K562 (cell line): ENCODE measurements around the gene TAF1A. TPM values are rescaled to one million over a fixed set of nuclear protein-coding genes. Genes with fewer than 3 reads are reported as not detected.

Experiments
- CEBPG ChIP-seq, 3 experiments: fragments of 200-800 bp in 1 of 3; sonication (Bioruptor generic) in 1 of 3; sonication (generic) in 1 of 3; formaldehyde crosslinking in 1 of 3; IDR thresholded peaks in 2 of 3; conservative IDR thresholded peaks in 1 of 3; 2 replicates each; pipeline versions ENCODE4 v1.6.1 to v1.8.0; 2016 to 2022; ENCODE audit warnings: missing compliant biosample characterization in 2 of 3, missing genetic modification characterization in 2 of 3, mild to moderate bottlenecking in 1 of 3, missing genetic modification reagents in 1 of 3
- NFIC ChIP-seq: fragments of 450-650 bp; IDR thresholded peaks from 2 replicates; pipeline ENCODE4 v1.6.1; 2017; ENCODE audit warnings: mild to moderate bottlenecking, inconsistent platforms
- NR2C2 ChIP-seq, 2 experiments: fragments of 200-800 bp in 1 of 2; sonication (Bioruptor generic) in 1 of 2; sonication (generic) in 1 of 2; formaldehyde crosslinking in 1 of 2; IDR thresholded peaks; 2 replicates each; pipeline versions ENCODE4 v1.6.1 to v1.8.0; 2016 to 2022; ENCODE audit warnings: mild to moderate bottlenecking in 1 of 2, missing compliant biosample characterization in 1 of 2, missing genetic modification characterization in 1 of 2, missing genetic modification reagents in 1 of 2
- PHF8 ChIP-seq: fragments of 200-600 bp; sonication (generic); IDR thresholded peaks from 2 replicates; pipeline ENCODE4 v1.6.1; 2012; ENCODE audit warnings: mixed run types, mild to moderate bottlenecking, inconsistent platforms, low read length, moderate library complexity, borderline replicate concordance
- RAD51 ChIP-seq: fragments of 450-650 bp; IDR thresholded peaks from 2 replicates; pipeline ENCODE4 v1.7.1; 2016; ENCODE audit warnings: low read depth, mild to moderate bottlenecking, borderline replicate concordance
- ZFP91 ChIP-seq: sonication (generic); formaldehyde crosslinking; IDR thresholded peaks from 2 replicates; pipeline ENCODE4 v1.8.0; 2022; ENCODE audit warnings: mild to moderate bottlenecking, missing genetic modification reagents
- ZNF316 ChIP-seq: fragments of 450-650 bp; IDR thresholded peaks from 2 replicates; pipeline ENCODE4 v1.6.1; 2016
- polyA plus RNA-seq, 8 experiments: library from polyadenylated mRNA; depleted of rRNA in 4 of 8; stranded (reverse) in 5 of 8; unstranded in 3 of 8; fragments of >200 nt; fragmentation: Nextera tagmentation in 2 of 8; fragmentation: Illumina TruSeq in 1 of 8; extraction: Ambion mirVana in 2 of 8; extraction: Trizol in 1 of 8; gene quantifications; 2 replicates each; pipeline versions ENCODE4 v1.2.1 to v1.2.3, GENCODE V29; 2011 to 2014; ENCODE audit warnings: inconsistent platforms in 1 of 8, missing spikeins in 1 of 8
- total RNA-seq, 7 experiments: library from RNA; depleted of rRNA in 6 of 7; stranded (reverse); fragments of >200 nt in 6 of 7; fragmentation: Illumina TruSeq in 2 of 7; extraction: Trizol in 2 of 7; gene quantifications; 2 replicates each; pipeline versions ENCODE4 v1.2.1 to v1.2.3, GENCODE V29; 2011 to 2021; ENCODE audit warnings: low replicate concordance in 1 of 7
- TF ChIP-seq, protein P1 (sequence below), 2 experiments: fragments of 450-650 bp; formaldehyde crosslinking in 1 of 2; IDR thresholded peaks; 2 replicates each; pipeline versions ENCODE4 v1.4.0 to v1.6.1; 2014 to 2020; ENCODE audit warnings: mild to moderate bottlenecking in 2 of 2, borderline replicate concordance in 1 of 2, low read depth in 1 of 2
- TF ChIP-seq, protein P2 (sequence below), 2 experiments: fragments of 450-650 bp; conservative IDR thresholded peaks; 2 replicates each; pipeline ENCODE4 v1.6.1; 2017; ENCODE audit warnings: mild to moderate bottlenecking in 2 of 2, moderate library complexity in 2 of 2

Gene TAF1A
- total and polyA plus RNA-seq, 9 of the 15 experiments (the other 6 are each of a cell fraction or from before 2014, with no cell fraction given): 17.8 to 36.8 (median 25.3) TPM

DNA sequence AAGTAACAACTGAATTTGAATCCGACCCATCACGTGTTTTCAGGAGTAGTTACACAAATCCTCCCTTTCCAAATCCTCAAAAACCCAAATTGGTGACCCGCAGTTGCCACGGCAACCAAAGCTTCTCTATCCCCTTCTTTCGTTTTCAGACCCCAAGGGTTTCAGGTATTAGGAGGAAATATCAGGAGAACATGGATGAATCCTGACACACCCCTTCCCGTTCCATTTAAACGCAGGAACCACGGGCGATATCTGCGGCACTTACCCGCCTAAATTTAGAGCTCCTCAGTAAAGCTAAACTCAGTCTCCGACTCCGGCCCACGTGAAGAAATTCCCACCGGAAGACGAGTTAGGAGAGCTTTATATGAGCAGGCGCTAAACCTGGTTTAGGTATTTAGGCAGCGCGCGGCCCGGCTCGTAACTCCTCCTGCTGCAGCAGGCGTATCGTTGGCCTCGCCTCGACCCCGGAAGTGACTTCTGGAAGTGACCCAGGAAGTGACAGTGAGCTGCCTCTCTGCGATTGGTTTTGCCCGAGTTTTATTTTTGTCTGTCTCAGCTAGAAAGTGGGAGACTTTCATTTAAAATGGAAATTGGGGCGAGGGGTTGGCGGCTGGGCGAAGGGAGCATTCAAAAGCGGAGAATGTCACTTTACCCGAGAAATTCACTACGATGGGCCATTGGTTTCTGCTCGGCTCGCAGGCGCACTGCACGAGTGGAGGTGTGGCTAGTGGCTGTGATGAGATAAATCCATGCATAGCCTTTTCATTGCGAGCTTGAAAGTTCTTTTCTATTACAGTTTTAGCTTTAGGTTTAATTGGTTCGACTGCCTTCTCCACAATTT, at the start of gene TAF1A (continued):
- TF ChIP-seq, protein P1, sequence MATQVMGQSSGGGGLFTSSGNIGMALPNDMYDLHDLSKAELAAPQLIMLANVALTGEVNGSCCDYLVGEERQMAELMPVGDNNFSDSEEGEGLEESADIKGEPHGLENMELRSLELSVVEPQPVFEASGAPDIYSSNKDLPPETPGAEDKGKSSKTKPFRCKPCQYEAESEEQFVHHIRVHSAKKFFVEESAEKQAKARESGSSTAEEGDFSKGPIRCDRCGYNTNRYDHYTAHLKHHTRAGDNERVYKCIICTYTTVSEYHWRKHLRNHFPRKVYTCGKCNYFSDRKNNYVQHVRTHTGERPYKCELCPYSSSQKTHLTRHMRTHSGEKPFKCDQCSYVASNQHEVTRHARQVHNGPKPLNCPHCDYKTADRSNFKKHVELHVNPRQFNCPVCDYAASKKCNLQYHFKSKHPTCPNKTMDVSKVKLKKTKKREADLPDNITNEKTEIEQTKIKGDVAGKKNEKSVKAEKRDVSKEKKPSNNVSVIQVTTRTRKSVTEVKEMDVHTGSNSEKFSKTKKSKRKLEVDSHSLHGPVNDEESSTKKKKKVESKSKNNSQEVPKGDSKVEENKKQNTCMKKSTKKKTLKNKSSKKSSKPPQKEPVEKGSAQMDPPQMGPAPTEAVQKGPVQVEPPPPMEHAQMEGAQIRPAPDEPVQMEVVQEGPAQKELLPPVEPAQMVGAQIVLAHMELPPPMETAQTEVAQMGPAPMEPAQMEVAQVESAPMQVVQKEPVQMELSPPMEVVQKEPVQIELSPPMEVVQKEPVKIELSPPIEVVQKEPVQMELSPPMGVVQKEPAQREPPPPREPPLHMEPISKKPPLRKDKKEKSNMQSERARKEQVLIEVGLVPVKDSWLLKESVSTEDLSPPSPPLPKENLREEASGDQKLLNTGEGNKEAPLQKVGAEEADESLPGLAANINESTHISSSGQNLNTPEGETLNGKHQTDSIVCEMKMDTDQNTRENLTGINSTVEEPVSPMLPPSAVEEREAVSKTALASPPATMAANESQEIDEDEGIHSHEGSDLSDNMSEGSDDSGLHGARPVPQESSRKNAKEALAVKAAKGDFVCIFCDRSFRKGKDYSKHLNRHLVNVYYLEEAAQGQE (IDR thresholded peaks at IDR 0.05; ENCODE audit: borderline replicate concordance): peak; percentile 24; the same call in 1 of the 2 replicates
- TF ChIP-seq, protein P1 (CRISPR knock-in tag; IDR thresholded peaks at IDR 0.05; ENCODE audit: low read depth): 0 out of 2 replicates have a peak, but pooled peaks have one; percentile 42
- TF ChIP-seq NFIC: peak; percentile 46; the same call in 1 of the 2 replicates
- TF ChIP-seq NR2C2 (CRISPR knock-in tag; IDR thresholded peaks at IDR 0.05): peak; percentile 97
- peak; percentile 100 for TF ChIP-seq NR2C2 (tag; IDR thresholded peaks at IDR 0.05)
- TF ChIP-seq, protein P2, sequence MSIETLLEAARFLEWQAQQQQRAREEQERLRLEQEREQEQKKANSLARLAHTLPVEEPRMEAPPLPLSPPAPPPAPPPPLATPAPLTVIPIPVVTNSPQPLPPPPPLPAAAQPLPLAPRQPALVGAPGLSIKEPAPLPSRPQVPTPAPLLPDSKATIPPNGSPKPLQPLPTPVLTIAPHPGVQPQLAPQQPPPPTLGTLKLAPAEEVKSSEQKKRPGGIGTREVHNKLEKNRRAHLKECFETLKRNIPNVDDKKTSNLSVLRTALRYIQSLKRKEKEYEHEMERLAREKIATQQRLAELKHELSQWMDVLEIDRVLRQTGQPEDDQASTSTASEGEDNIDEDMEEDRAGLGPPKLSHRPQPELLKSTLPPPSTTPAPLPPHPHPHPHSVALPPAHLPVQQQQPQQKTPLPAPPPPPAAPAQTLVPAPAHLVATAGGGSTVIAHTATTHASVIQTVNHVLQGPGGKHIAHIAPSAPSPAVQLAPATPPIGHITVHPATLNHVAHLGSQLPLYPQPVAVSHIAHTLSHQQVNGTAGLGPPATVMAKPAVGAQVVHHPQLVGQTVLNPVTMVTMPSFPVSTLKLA (conservative IDR thresholded peaks at IDR 0.05): peak; percentile 87 to 94
- TF ChIP-seq PHF8: peak; percentile 83; the same call in 1 of the 2 replicates
- TF ChIP-seq RAD51: 0 out of 2 replicates have a peak, but pooled peaks have one; percentile 6
- peak; percentile 60 for TF ChIP-seq ZNF316
- TF ChIP-seq CEBPG (CRISPR knock-in tag; IDR thresholded peaks at IDR 0.05): 0 out of 2 replicates have a peak, but pooled peaks have one; percentile 7
- no peak for TF ChIP-seq CEBPG (tag; conservative IDR thresholded peaks at IDR 0.05 in 1 of 2, IDR thresholded peaks at IDR 0.05 in 1 of 2)
- no peak for TF ChIP-seq ZFP91 (CRISPR knock-in tag)
